GM19043 (cell line): Measurements from ENCODE around the gene NFE2L2.
"Not testable (repeated sequence)": the region's sequence is repeated elsewhere in the genome, so short reads cannot be mapped to it uniquely, and the experiment has no call there.

Source experiments
- ATAC-seq: cut with Tn5 transposase; IDR thresholded peaks from one replicate; pipeline ENCODE4 v1.9.1; 2021; ENCODE audit warnings: low read depth; ENCODE audit not compliant: unreplicated experiment

The NFE2L2 gene

DNA sequence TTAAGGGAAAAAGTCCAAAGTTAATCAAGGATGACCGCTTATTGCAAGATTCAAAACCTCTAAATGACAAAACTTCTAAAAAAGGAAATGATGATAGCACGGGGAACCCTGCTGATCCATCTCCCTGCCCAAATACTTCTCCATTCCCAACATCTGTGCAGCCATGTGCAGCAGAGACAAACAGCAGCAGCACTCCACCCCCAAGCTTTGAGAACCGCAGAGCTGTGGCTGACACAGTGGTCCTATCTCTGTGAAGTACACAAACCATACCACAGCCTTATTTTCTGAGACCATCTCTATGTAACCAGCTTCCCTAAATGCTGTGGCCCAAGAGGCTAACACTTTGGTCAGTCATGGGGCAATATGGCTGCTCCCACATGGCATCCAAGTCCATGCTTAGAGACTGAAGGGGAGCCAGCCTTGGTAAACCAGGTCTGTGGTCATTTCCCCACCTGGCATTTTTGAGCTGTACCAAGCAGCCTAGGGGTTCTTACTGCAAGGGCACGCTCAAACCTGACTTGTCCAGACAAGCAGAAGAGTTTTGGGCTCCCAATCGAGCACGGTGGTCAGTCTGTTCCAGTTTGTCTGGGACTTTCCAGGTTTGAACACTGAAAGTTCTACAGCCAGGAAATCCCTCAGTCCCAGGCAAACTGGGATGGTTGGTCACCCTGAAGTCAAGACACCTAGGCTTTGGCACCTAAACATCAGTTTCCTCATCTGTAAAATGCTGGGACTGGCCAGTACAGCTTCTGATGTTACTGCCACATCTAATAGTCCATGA, 17.1 kb upstream of the NFE2L2 start:
- ATAC-seq: peak; percentile 65

DNA sequence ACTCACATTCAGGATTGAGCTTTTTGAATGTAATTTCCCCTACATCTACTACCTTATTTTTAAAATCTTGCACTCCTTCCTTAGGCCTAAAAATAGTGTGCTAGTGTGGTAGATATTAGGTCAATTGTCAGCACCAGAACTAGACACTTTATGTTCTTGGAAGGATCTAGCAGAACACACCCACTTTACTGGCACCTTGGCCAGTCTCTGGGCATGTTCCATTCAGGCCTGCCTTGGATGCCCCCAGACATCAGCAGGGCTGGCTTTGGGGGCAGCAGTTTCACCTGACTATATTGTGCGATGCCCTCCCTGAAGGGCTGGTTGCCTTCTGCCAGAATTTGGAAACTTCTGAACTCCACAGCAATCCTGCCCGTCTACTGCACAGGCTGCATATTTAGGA, 15.3 kb upstream of the NFE2L2 start:
- ATAC-seq: no peak

DNA sequence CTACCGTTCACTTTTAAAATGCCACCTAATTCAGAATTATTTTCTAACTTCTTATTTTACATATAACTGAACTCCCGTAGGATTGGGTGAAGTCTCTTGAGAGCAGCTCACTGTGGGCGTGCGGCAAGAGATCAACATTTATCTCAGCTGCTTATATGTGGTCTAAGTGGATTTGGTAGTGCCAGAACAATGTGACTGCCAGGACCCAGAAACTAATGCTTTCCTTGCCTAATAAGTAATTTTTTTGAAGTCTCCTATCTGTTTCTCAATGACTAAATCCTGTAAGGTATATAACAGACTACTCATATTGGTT, 11.2 kb upstream of the NFE2L2 start:
- no peak for ATAC-seq

DNA sequence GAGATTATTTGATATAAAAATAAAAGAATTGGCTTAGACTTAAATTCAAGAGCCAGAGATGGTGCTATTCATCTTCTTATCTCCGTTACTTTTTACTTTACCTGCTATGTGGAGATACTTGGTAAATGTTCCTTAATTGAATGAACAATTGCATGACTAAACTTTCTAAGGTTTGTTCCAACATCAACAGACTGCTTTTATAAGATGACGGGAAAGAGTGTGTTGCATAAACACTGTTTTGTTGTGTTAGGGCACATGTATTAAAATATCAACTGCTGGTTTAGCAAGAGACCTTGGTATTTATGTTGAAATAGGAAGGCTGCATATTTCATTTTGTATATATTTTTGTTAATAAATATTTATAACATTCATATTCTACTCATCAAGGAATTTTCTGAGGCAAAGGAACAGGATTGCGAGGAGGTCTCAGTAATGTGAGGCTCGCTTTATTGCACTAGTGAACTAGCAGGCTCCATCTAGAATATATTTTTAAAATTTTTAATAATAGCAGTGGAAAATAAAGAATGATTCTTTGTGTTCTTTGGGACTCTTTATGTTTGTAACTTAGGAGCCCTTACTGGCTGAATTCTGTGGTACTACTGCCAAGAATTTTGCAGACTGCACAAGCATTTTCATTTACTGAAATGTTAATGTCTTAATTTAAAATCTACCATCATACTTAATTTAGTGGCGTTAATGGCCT, 10.7 kb upstream of the NFE2L2 start:
- no peak for ATAC-seq

DNA sequence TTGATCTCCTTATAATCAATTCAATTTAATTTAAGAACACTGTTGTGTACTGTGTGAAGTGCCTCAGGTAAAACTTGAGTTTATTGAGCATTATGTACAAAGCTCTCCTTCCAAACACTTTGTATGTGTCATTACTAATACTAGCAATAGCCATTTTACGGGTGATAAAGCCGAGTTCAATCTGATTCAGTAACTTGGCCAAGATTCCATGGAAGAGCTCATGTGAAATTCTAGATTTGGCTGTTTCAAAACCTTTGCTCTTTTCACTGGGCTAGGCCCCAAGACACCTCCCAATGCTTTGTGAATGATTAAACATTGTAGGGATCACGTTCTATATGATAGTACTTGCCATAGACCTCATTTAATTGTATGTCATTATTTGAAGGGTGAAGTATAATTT, 8.9 kb upstream of the NFE2L2 start:
- no peak for ATAC-seq

DNA sequence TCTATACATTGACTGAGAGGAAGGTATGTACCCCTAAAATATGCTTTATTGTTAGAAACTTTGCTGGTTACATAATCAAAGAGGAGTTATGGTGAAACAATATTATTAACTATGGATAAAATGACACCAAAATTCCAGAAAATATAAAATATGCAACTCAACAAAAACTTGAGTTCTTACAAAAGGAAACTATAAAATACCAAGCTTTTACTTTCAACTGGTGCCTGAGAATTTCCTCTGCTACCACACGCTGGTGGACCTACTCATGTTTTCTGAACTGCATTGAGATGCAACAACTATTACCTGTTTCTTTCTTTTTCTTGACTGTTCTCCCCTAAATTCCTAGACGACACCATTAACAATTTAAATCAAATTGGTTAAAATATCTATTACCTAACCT, 8.2 kb upstream of the NFE2L2 start:
- no peak for ATAC-seq

DNA sequence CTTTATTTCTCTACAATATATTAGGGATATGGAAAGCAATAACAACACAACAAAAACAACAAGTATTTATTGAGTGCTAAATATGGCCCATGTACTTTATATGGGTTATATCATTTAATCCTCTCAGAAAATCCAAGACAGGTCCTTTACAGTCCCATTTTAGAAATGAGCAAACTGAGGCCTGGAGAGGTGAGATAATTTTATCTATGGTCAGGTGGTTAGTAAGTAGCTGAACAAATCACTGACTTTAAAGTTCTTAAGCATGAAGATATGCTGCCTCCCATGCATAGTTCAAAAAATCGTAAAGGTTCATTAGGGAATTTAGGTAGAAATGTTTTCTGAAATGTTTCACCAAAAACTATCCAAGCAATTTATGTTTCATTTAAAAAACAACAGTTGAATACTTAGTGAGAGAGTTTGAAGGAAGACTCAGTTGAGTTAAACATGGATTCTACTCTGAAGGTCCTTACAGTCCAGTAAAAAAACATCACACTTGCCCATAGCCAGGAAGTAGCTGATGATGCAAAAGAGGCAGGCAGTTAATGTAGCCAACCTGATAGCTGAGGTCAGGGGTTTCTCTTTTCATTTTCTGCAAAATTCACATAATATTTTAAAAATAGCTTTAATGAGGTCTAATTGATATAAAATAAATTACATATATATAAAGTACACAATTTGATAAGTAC, 7.6 kb upstream of the NFE2L2 start:
- no peak for ATAC-seq

DNA sequence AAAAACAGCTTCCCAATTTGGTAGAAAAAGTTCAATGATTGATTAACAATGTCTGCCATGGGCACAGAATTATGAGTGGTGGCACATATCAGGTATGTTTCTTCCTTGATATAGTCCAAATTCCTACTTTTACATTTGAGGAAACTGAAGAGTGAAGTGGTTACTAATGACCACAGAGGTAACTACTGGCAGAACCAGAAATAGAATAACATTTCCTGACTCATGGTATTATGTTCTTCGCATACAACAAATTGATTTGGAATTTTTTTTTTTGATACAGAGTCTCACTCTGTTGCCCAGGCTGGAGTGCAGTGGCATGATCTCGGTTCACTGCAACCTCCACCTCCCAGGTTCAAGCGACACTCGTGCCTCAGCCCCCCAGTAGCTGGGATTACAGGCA, 6.0 kb upstream of the NFE2L2 start:
- no peak for ATAC-seq

DNA sequence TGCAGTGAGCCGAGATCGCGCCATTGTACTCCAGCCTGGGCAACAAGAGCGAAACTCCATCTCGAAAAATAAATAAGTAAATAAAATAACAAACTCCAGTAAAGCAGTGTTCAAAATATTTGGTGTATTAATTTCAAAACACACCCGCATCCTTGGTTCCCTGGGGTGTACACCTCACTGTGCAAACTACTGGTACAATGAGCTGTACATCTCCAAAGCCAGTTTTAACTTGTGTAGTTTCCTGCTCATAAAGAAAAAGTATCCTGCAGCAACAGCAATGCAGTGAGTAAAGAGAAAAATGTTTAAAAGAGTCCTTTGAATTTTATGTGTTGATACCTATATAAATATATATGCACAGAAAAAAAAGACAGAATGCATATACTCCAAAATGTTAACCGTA, 4.4 kb upstream of the NFE2L2 start:
- no peak for ATAC-seq

DNA sequence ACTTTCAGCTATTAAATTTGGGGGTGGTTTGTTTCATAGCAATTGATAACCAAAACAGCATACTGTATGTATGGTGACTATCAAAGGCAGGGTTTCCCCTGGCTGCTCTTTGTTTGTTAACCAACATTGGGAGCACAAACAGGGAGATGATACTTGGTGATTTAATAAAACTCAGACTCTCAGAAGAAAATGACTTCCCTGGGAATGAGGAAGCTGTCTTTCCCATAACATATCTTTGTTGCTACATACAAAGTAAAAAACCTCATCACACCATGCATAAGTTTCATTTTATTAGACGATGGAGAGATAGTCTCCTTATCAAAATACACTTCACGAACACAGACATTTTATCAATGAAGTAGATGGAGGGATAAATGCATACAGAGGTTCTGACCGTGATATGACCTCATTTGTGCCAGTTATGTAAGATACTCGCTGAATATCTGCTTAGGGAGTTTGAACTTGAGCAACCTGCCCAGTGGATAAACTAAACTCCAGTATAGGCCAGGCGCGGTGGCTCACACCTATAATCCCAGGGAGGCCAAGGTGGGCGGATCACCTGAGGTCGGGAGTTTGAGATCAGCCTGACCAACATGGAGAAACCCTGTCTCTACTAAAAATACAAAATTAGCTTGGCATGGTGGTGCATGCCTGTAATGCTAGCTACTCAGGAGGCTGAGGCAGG, 3.8 kb upstream of the NFE2L2 start:
- ATAC-seq: no peak

DNA sequence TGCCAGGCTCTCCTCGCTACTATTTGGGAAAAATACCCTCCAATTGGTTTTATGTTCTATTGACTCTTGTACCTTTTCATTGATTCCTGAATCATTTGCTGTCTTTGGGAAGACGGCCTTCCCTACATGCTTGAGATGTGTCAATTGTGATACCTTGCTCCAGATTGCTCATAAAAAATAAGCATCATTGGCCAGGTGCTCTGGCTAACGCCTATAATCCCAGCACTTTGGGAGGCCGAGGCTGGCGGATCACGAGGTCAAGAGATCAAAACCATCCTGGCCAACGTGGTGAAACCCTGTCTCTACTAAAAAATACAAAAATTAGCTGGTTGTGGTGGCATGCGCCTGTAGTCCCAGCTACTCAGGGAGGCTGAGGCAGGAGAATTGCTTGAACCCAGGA, 2.4 kb upstream of the NFE2L2 start:
- ATAC-seq: not testable (repeated sequence)

DNA sequence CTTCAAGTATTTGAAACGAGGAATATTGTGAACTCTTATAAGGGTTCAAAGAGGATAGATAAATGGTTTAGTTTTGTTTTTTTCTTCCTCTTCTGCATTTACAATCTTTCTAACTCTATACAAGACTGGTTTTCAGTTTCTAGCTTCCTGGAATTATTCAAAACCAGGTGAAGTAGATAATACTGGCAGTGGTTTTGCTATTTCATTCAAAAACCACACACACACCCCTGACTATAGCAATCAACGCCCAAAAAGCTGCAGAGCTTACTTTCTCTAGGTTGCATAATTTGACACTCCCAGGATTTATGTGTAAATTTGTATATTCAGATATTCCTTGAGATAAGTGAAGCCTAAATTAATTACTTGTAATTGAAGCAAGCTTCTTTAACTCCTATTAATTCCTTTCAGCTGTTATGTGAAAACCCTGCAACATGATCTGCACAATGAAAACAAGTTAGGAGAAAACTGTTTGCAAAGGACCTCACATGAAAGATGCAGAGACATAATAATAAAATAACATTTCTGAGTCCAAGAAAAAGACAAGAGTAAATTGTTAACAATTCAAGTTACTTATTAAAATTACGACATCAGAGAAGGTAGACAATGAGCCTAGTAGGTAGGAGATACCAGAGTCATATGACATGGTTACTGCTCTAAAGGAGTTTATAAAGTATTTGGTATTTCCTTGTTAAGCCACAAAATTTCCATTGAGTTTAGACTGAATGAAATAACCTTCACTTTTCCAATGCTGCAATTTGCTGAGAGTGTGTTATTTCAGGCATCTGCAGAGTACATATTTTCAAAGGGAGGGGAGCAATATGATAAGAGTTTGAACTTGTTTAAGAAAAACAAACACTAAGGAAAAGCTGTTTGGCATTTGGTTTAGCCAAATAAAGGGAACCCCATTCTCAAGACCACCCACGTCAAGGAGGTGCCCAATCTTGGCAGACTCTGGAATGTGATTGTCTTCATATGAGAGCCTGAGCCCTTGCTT, 1.6 kb upstream of the NFE2L2 start:
- peak; percentile 28 for ATAC-seq

DNA sequence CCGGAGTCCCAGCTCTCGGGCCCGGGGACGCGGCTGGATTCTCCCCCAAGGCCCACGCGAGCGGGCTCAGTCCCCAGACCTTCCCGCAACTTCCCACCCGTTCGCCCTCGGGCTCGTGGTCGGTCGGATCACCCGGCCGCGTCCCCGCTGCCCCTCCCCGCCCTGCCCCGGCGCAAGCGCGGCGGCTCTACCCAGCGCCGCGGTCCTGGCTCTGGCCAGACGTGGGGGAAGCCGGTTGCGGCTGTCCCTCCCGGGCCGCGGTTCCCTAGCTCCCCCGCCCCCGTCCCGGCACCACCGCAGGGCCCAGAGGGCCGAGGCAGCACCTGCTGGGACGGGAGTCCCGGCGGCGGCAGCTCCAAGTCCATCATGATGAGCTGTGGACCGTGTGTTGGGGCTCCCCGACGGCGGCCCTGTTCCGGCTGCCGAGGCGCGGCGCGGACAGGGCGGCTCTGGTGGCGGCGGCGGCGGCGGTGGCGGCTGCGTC, 276 bp downstream of the NFE2L2 start:
- ATAC-seq: peak; percentile 9

DNA sequence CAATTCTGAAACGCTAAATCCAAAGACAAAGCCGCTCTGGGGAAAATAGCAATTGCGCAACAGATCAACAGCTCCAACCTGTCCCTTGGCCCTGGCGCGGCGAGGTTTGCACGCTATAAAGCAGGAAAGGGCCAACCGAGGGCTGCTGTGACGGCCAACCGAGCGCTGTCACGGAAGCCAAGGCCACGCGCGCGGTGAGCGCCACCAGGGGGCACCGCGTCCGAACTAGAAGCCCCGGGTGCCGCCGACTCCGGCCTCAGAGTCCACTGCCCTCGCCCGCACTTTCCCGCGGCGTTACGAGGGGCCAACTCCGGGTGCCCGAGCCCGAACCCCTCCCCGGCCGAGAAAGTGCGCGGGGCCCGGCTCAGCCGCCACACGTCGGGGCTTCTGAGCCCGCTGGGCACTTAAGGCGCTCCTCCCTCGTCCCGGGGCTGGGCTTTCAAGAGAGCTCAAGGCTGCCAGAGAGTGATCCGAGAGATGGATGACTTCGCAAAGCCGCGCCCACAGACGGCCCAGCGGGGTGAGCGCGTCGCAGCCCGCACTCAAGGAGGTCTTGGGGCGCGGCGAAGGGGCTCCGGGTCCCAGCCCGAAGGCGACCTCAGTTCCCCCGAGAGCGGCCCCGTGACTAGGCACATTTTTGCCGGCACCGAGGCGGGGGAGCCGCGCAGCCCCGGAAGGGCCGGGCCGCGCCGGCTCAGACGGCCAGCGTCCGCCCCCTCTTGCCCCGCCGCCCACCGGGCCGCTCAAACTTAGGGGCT, 897 bp downstream of the NFE2L2 start:
- ATAC-seq: peak; percentile 38

DNA sequence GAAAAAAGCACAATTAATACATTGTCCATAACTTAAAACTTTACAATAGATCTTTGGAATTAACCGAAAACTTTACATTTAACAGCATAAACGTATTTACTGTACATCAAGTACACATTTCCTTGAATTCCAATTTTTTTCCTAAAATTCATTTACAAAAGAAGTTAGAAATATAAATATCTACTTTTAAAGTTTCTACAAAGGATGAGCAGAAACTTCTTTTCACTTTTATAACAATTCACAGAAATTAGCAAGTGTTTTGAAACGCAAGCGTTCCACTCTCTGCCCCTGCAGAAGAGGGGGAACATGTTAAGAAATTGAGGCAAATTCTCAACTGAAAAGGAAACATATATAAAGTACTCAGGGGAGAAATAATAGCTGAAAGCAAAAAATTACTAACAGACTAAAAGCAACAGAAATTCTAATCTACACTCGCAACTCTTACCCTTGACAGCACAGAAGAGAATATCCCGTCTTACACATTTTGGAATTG, 1.5 kb downstream of the NFE2L2 start:
- no peak for ATAC-seq

DNA sequence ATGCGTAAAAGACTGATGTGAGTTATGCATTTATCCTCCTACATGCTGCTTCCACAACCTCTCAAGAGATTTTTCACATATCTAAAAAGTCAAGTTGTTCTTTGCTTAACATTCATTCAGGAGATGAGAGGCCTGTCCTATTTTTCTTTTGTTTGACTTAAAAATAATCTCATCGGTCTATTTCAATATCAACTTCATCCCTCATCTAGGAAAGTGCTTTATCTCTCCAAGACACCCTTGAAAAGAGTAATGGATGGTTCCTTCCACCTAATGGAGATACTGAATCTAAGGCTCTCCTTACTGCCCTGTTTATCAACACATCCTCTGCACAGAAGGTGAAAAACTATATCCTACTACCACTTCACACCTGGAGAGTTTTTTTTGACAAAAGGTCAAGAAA, 2.4 kb downstream of the NFE2L2 start:
- ATAC-seq: no peak

DNA sequence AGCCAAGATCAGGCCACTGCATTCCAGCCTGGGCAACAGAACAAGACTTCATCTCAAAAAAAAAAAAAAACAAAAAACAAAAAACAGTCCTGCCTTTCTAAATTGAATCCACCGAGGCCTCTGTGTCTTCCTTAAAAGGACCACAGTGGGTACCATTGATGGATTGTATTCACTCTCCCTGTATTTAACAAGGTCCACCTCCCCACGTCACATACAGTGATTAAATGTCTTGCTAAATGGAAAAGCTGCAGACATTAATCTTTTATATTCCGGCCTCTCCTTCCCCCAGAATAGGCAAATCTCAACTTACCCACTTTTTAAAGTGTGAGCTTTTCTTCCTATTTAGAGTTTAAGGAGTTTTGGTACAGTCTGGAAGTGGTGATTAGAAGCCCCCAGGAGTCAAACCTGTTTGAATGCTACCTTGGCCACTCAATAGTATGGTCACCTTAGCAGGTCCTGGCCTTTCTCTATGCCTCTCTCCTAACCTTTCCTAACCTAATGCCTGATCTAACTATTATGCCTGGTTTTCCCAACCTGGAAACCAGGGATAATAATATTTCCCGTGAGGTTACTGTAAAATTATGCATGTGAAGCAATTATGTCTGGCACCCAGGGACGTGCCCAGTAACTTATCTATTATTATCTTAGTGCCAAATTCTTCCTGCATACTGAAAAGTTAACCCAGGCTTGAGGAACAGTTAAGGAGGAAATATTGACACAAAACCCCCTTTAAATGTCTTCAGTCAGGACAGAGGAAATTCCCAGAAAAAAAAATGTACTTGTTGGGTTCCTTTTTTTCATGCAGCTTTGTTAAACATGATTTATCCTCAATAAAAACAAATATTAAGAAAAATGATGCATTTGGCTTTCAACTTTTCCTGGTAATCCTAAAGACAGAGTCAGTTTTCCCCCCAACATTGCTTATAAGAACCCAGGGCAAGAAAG, 3.1 kb downstream of the NFE2L2 start:
- ATAC-seq: no peak

DNA sequence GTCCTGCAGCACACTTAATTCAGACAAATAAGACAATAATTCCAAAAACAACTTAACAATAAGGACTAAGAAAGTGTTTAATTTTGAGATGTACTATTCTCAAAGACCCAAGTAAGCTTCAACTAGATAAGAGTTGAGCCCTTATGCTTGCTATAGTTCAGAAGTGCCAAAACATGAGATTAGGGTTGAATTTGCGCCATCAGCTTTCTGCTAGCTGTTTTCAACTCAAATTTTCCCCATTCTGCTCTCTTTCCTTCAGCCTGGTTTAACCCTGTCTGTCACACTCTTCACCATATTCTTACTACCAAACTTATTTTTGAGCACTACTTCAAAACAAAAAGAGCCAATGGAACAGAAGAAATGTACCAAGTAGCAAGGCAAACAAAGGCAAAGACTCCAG, 4.1 kb downstream of the NFE2L2 start:
- no peak for ATAC-seq
